ENCODE measurements around the gene SLC11A1. TPM values are rescaled to one million over a fixed set of nuclear protein-coding genes. Genes with fewer than 3 reads are reported as not detected.
A peak's percentile ranks its signal among the peaks of the same experiment; 100 is the strongest.

Gene SLC11A1
- total RNA-seq, 8 experiments from 2014 or later = 0.50 to 3.1 (median 0.95) TPM

- no peak overlapping the region for H3K4me3 ChIP-seq
Observed at GRCh38 chr2:218404351-218405085, 22.4 kb downstream of the SLC11A1 start.

GRCh38 chr2:218405086-218405745 is 23.1 kb downstream of the SLC11A1 start:
- in situ Hi-C loops (cut with MboI; ENCODE audit: low pct_unique_long_range_greater_than_20kb in 2 of 9, low sequenced_read_pairs in 9 of 9, unreplicated experiment in 9 of 9) = loop anchor here in 1 of 9 experiments (10.0 to 25.0 kb wide), 2 partner anchors 60 to 232 kb away; no protein-coding TSS in a partner anchor
- peak overlapping the region; percentile 47 to 78 for H3K27ac ChIP-seq
- H3K4me1 ChIP-seq (replicated peaks in 1 of 2) = peaks cover 27 to 31% of the 10 kb centered on the region in 2 donors
- no peak for ATAC-seq (replicated peaks in 6 of 8)
- peak overlapping the region in 4 of 5 donors; percentile 34 to 42 (median 40) for H3K4me3 ChIP-seq
- WGBS, 10 experiments = 17 to 100% (median 70%) methylated on average over 1 to 2 of the region's 8 CpGs; no CpG with 5 or more reads in 6 of the 10 experiments

More at GRCh38 chr2:218404351-218405085, 22.4 kb downstream of the SLC11A1 start:
- no peak for ATAC-seq (replicated peaks in 6 of 8)
- WGBS, 10 experiments = 95 to 100% (median 95%) methylated on average over 1 to 4 of the region's 16 CpGs; no CpG with 5 or more reads in 7 of the 10 experiments
- in situ Hi-C loops (cut with MboI; ENCODE audit: low pct_unique_long_range_greater_than_20kb in 2 of 9, low sequenced_read_pairs in 9 of 9, unreplicated experiment in 9 of 9) = loop anchor here in 1 of 9 experiments (10.0 to 25.0 kb wide), 2 partner anchors 60 to 233 kb away; no protein-coding TSS in a partner anchor
- peaks cover 27 to 31% of the 10 kb centered on the region in 2 donors for H3K4me1 ChIP-seq (replicated peaks in 1 of 2)
- peak overlapping the region in 1 of 2 donors; percentile 78 for H3K27ac ChIP-seq

- Histone ChIP-seq H3K4me1 (replicated peaks in 1 of 2) (peaks cover 27 to 31% of the 10 kb centered on the region in 2 donors), H3K4me3 (peak overlapping the region; percentile 34 to 59 (median 42)), H3K27ac (peak overlapping the region; percentile 47 to 78)
- WGBS, 10 experiments = 15 to 20% methylated on average over 1 to 8 of the region's 15 CpGs; no CpG with 5 or more reads in 8 of the 10 experiments
- in situ Hi-C loops (cut with MboI; ENCODE audit: low pct_unique_long_range_greater_than_20kb in 2 of 9, low sequenced_read_pairs in 9 of 9, unreplicated experiment in 9 of 9) = loop anchor here in 1 of 9 experiments (10.0 to 25.0 kb wide), 2 partner anchors 59 to 232 kb away; no protein-coding TSS in a partner anchor
- ATAC-seq (replicated peaks in 6 of 8) = peak in 5 of 8 experiments; percentile 0 to 2 (median 0)
Observed at GRCh38 chr2:218405746-218406208, 23.7 kb downstream of the SLC11A1 start.

- Histone ChIP-seq H3K27ac (peak overlapping the region; percentile 81 to 91), H3K4me3 (peak overlapping the region; percentile 34 to 59 (median 42)), H3K4me1 (replicated peaks in 1 of 2) (peaks cover 22 to 26% of the 10 kb centered on the region in 2 donors)
- ATAC-seq (replicated peaks in 6 of 8) = peak; percentile 68 to 91 (median 88)
- in situ Hi-C loops (cut with MboI; ENCODE audit: low pct_unique_long_range_greater_than_20kb in 2 of 9, low sequenced_read_pairs in 9 of 9, unreplicated experiment in 9 of 9) = loop anchor here in 1 of 9 experiments (10.0 to 25.0 kb wide), 2 partner anchors 58 to 231 kb away; no protein-coding TSS in a partner anchor
- 0 to 10% (median 6%) methylated on average over 3 to 9 of the region's 56 CpGs; no CpG with 5 or more reads in 7 of the 10 experiments for WGBS, 10 experiments
Observed at GRCh38 chr2:218406209-218406948, 24.3 kb downstream of the SLC11A1 start.

GRCh38 chr2:218406949-218407618 is 25.0 kb downstream of the SLC11A1 start:
- Histone ChIP-seq H3K4me3 (peak overlapping the region; percentile 34 to 59 (median 42)), H3K4me1 (replicated peaks in 1 of 2) (peaks cover 21 to 23% of the 10 kb centered on the region in 2 donors), H3K27ac (peak overlapping the region; percentile 81 to 91)
- WGBS, 10 experiments = 0 to 68% (median 1%) methylated on average over 1 to 8 of the region's 13 CpGs; no CpG with 5 or more reads in 3 of the 10 experiments
- in situ Hi-C loops (cut with MboI; ENCODE audit: low pct_unique_long_range_greater_than_20kb in 2 of 9, low sequenced_read_pairs in 9 of 9, unreplicated experiment in 9 of 9) = loop anchor here in 1 of 9 experiments (10.0 to 25.0 kb wide), 2 partner anchors 58 to 230 kb away; no protein-coding TSS in a partner anchor
- peak in 6 of 8 experiments; percentile 1 to 47 (median 25) for ATAC-seq (replicated peaks in 6 of 8)

GRCh38 chr2:218407717-218408116 is 25.6 kb downstream of the SLC11A1 start:
- no peak for ATAC-seq (replicated peaks in 6 of 8)
- no peak overlapping the region for H3K27ac ChIP-seq
- no peak overlapping the region for H3K4me3 ChIP-seq
- in situ Hi-C loops (cut with MboI; ENCODE audit: low pct_unique_long_range_greater_than_20kb in 2 of 9, low sequenced_read_pairs in 9 of 9, unreplicated experiment in 9 of 9) = loop anchor here in 1 of 9 experiments (10.0 to 25.0 kb wide), 2 partner anchors 57 to 230 kb away; no protein-coding TSS in a partner anchor
- 30 to 100% (median 81%) methylated on average over 1 to 6 of the region's 8 CpGs for WGBS, 10 experiments
- peaks cover 21 to 23% of the 10 kb centered on the region in 2 donors for H3K4me1 ChIP-seq (replicated peaks in 1 of 2)

GRCh38 chr2:218418321-218418716 is 36.2 kb downstream of the SLC11A1 start:
- Histone ChIP-seq H3K27ac (no peak overlapping the region), H3K4me3 (no peak overlapping the region), H3K4me1 (replicated peaks in 1 of 2) (no peaks in the 10 kb centered on the region)
- ATAC-seq (replicated peaks in 6 of 8) = no peak
- 80 to 100% (median 90%) methylated on average over 1 to 2 of the region's 5 CpGs; no CpG with 5 or more reads in 7 of the 10 experiments for WGBS, 10 experiments
- in situ Hi-C loops (cut with MboI; ENCODE audit: low pct_unique_long_range_greater_than_20kb in 2 of 9, low sequenced_read_pairs in 9 of 9, unreplicated experiment in 9 of 9) = loop anchor here in 1 of 9 experiments (25.0 kb wide), 1 partner anchor 219 kb away; no protein-coding TSS in a partner anchor

- 70 to 86% (median 80%) methylated on average over 1 to 4 of the region's 9 CpGs; no CpG with 5 or more reads in 5 of the 10 experiments for WGBS, 10 experiments
- ATAC-seq (replicated peaks in 6 of 8) = no peak
- no peaks in the 10 kb centered on the region for H3K4me1 ChIP-seq (replicated peaks in 1 of 2)
- in situ Hi-C loops (cut with MboI; ENCODE audit: low pct_unique_long_range_greater_than_20kb in 2 of 9, low sequenced_read_pairs in 9 of 9, unreplicated experiment in 9 of 9) = loop anchor here in 1 of 9 experiments (25.0 kb wide), 1 partner anchor 218 kb away; no protein-coding TSS in a partner anchor
- no peak within 1 kb of the TSS for H3K4me3 ChIP-seq
- H3K27ac ChIP-seq = no peak within 1 kb of the TSS
Observed at GRCh38 chr2:218418717-218419458, 36.8 kb downstream of the SLC11A1 start, which contains the start of gene VIL1. VIL1 (plus strand) TSS chr2:218419123; CDS start chr2:218423779, 4,656 bp downstream.

GRCh38 chr2:218419630-218420216 is 37.6 kb downstream of the SLC11A1 start:
- in situ Hi-C loops (cut with MboI; ENCODE audit: low pct_unique_long_range_greater_than_20kb in 2 of 9, low sequenced_read_pairs in 9 of 9, unreplicated experiment in 9 of 9) = loop anchor here in 1 of 9 experiments (25.0 kb wide), 1 partner anchor 218 kb away; no protein-coding TSS in a partner anchor
- ATAC-seq (replicated peaks in 6 of 8) = no peak
- Histone ChIP-seq H3K4me1 (replicated peaks in 1 of 2) (no peaks in the 10 kb centered on the region), H3K27ac (no peak overlapping the region), H3K4me3 (no peak overlapping the region)
- 71 to 100% (median 100%) methylated on average over 1 of the region's 7 CpGs; no CpG with 5 or more reads in 7 of the 10 experiments for WGBS, 10 experiments

GRCh38 chr2:218421027-218421426 is 39.0 kb downstream of the SLC11A1 start:
- H3K4me3 ChIP-seq = no peak overlapping the region
- H3K27ac ChIP-seq = no peak overlapping the region
- WGBS, 10 experiments = 40 to 80% methylated on average over 1 of the region's 2 CpGs; no CpG with 5 or more reads in 8 of the 10 experiments
- H3K4me1 ChIP-seq (replicated peaks in 1 of 2) = no peaks in the 10 kb centered on the region
- in situ Hi-C loops (cut with MboI; ENCODE audit: low pct_unique_long_range_greater_than_20kb in 2 of 9, low sequenced_read_pairs in 9 of 9, unreplicated experiment in 9 of 9) = loop anchor here in 1 of 9 experiments (25.0 kb wide), 1 partner anchor 216 kb away; no protein-coding TSS in a partner anchor
- no peak for ATAC-seq (replicated peaks in 6 of 8)

All from motor neuron (in vitro differentiated cells).